CD4-positive, alpha-beta T cell treated with Interleukin-10 for 1 hour (primary cell): ENCODE results near the gene FBXO44.
A peak's percentile ranks its signal among the peaks of the same experiment; 100 is the strongest.

Source experiments
- DNase-seq: peaks from one replicate; pipeline ENCODE4 v3.0.0-alpha.2; 2020

FBXO44 gene

GRCh38 chr1:11691928-11692711, 37.4 kb downstream of the FBXO44 start:
- no peak for DNase-seq

- peak; percentile 53 for DNase-seq
Observed at GRCh38 chr1:11693024-11693590, 38.4 kb downstream of the FBXO44 start.

- no peak for DNase-seq
Observed at GRCh38 chr1:11693917-11694316, 39.2 kb downstream of the FBXO44 start.

GRCh38 chr1:11695861-11696260, 41.2 kb downstream of the FBXO44 start:
- DNase-seq: no peak

GRCh38 chr1:11697188-11697892, 42.7 kb downstream of the FBXO44 start:
- no peak for DNase-seq

- no peak for DNase-seq
Observed at GRCh38 chr1:11697893-11698210, 43.2 kb downstream of the FBXO44 start.

- no peak for DNase-seq
Observed at GRCh38 chr1:11700601-11701467, 46.2 kb downstream of the FBXO44 start.

- no peak for DNase-seq
Observed at GRCh38 chr1:11701551-11701961, 46.9 kb downstream of the FBXO44 start.

- DNase-seq: no peak
Observed at GRCh38 chr1:11701981-11702803, 47.5 kb downstream of the FBXO44 start.

GRCh38 chr1:11703357-11704193, 48.9 kb downstream of the FBXO44 start:
- DNase-seq: no peak

GRCh38 chr1:11704194-11704529, 49.5 kb downstream of the FBXO44 start:
- no peak for DNase-seq

GRCh38 chr1:11704691-11705475, 50.2 kb downstream of the FBXO44 start:
- DNase-seq: no peak

- DNase-seq: no peak
Observed at GRCh38 chr1:11705596-11705995, 50.9 kb downstream of the FBXO44 start.

- no peak for DNase-seq
Observed at GRCh38 chr1:11706292-11706691, 51.6 kb downstream of the FBXO44 start.

- DNase-seq: no peak
Observed at GRCh38 chr1:11707621-11708276, 53.1 kb downstream of the FBXO44 start.

GRCh38 chr1:11708554-11709350, 54.1 kb downstream of the FBXO44 start:
- DNase-seq: no peak

- DNase-seq: no peak
Observed at GRCh38 chr1:11711490-11711889, 56.8 kb downstream of the FBXO44 start.

GRCh38 chr1:11712285-11712684, 57.6 kb downstream of the FBXO44 start:
- no peak for DNase-seq
